Measurements from ENCODE around the gene PLXNA4. TPM values are rescaled to one million over a fixed set of nuclear protein-coding genes. Genes with fewer than 3 reads are reported as not detected.

The PLXNA4 gene
- total RNA-seq, 1 donor from 2014 or later, result 3.3 TPM

- no peak overlapping the region for H3K9ac ChIP-seq (ENCODE audit: low read length)
- Mint-ChIP-seq H3K36me3 (ENCODE audit: low read depth, unreplicated experiment) (no peaks in the 10 kb centered on the region), H3K4me3 (ENCODE audit: unreplicated experiment) (no peak overlapping the region), H3K27me3 (ENCODE audit: low read depth, unreplicated experiment) (peaks cover 22% of the 10 kb centered on the region), H3K4me1 (ENCODE audit: low read depth, unreplicated experiment) (peaks cover 13% of the 10 kb centered on the region), H3K27ac (ENCODE audit: unreplicated experiment) (no peak overlapping the region), H3K9me3 (ENCODE audit: unreplicated experiment) (peaks cover 3% of the 10 kb centered on the region)
- H3K27ac ChIP-seq (ENCODE audit: low read depth, low read length), result no peak overlapping the region
- peaks cover 28% of the 10 kb centered on the region for H3K4me1 ChIP-seq (ENCODE audit: insufficient read depth, low read length)
- TF ChIP-seq CTCF (IDR thresholded peaks at IDR 0.05; ENCODE audit: insufficient read depth, low read depth, low read length) (no peak), EZH2 (IDR thresholded peaks at IDR 0.05; ENCODE audit: insufficient read depth, low read length) (no peak)
- H3K4me3 ChIP-seq (ENCODE audit: insufficient read depth, low read depth, low read length), result no peak overlapping the region
- no peaks in the 10 kb centered on the region for H3K27me3 ChIP-seq (ENCODE audit: insufficient read depth, low read length)
- H3K36me3 ChIP-seq (ENCODE audit: insufficient read depth, low read length), result no peaks in the 10 kb centered on the region
- FAIRE-seq (no peak), DNase-seq (ENCODE audit: low read depth) (no peak)
- no peak overlapping the region for H2AFZ ChIP-seq (ENCODE audit: low read depth, low read length)
- no peaks in the 10 kb centered on the region for H3K9me3 ChIP-seq (ENCODE audit: insufficient read depth, low read depth, low read length)
- H3K79me2 ChIP-seq (ENCODE audit: insufficient read depth, low read length), result no peaks in the 10 kb centered on the region
- H4K20me1 ChIP-seq (ENCODE audit: insufficient read depth, low read length), result no peaks in the 10 kb centered on the region
- no peak overlapping the region for H3K4me2 ChIP-seq (ENCODE audit: low read length)
Measured at GRCh38 chr7:132429181-132429580, 147.1 kb downstream of the PLXNA4 start.

DNA sequence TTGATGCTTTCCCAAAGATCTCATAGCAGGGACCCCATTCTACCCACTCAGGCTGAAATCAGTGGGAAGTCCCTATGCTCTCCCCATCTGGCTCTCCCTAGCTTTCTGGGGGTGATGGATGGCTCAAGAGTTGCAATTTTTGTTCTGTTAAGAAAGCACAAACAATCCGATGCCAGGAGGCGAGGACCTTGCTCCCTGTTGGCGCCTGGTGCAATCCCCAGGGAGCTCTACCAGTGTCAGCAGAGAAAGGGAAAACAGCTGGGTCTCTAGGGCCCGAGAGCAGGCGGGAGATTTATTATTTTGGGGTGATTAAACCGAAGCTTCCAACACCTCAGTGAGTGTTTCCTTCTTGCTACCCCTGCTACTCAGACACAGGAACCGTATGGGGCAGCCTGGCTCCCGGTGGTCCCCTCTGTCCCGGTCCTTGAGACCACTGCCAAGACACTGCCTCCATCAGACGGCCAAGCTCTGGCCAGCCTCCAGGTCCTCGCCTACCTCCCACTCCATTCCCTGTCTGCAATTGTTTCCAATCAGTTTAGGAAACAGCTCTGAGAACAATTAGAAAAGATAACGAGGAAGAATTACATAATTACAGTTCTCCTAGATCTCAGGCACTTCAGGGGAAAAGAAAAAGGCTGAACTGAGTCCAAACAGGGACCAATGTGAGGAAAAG, 147.9 kb downstream of the PLXNA4 start:
- DNase-seq (ENCODE audit: low read depth) (no peak), FAIRE-seq (no peak)
- no peak overlapping the region for H3K27ac ChIP-seq (ENCODE audit: low read depth, low read length)
- H3K4me3 Mint-ChIP-seq (ENCODE audit: unreplicated experiment), result no peak overlapping the region
- no peak overlapping the region for H2AFZ ChIP-seq (ENCODE audit: low read depth, low read length)
- H3K9me3 Mint-ChIP-seq (ENCODE audit: unreplicated experiment), result peaks cover 3% of the 10 kb centered on the region
- TF ChIP-seq EZH2 (IDR thresholded peaks at IDR 0.05; ENCODE audit: insufficient read depth, low read length) (no peak), CTCF (IDR thresholded peaks at IDR 0.05; ENCODE audit: insufficient read depth, low read depth, low read length) (no peak)
- no peaks in the 10 kb centered on the region for H4K20me1 ChIP-seq (ENCODE audit: insufficient read depth, low read length)
- no peak overlapping the region for H3K9ac ChIP-seq (ENCODE audit: low read length)
- no peak overlapping the region for H3K4me2 ChIP-seq (ENCODE audit: low read length)
- H3K27me3 Mint-ChIP-seq (ENCODE audit: low read depth, unreplicated experiment), result peaks cover 22% of the 10 kb centered on the region
- no peaks in the 10 kb centered on the region for H3K36me3 Mint-ChIP-seq (ENCODE audit: low read depth, unreplicated experiment)
- H3K36me3 ChIP-seq (ENCODE audit: insufficient read depth, low read length), result no peaks in the 10 kb centered on the region
- no peaks in the 10 kb centered on the region for H3K79me2 ChIP-seq (ENCODE audit: insufficient read depth, low read length)
- H3K9me3 ChIP-seq (ENCODE audit: insufficient read depth, low read depth, low read length), result no peaks in the 10 kb centered on the region
- H3K27me3 ChIP-seq (ENCODE audit: insufficient read depth, low read length), result no peaks in the 10 kb centered on the region
- H3K27ac Mint-ChIP-seq (ENCODE audit: unreplicated experiment), result no peak overlapping the region
- peaks cover 28% of the 10 kb centered on the region for H3K4me1 ChIP-seq (ENCODE audit: insufficient read depth, low read length)
- H3K4me3 ChIP-seq (ENCODE audit: insufficient read depth, low read depth, low read length), result no peak overlapping the region
- peaks cover 13% of the 10 kb centered on the region for H3K4me1 Mint-ChIP-seq (ENCODE audit: low read depth, unreplicated experiment)

DNA sequence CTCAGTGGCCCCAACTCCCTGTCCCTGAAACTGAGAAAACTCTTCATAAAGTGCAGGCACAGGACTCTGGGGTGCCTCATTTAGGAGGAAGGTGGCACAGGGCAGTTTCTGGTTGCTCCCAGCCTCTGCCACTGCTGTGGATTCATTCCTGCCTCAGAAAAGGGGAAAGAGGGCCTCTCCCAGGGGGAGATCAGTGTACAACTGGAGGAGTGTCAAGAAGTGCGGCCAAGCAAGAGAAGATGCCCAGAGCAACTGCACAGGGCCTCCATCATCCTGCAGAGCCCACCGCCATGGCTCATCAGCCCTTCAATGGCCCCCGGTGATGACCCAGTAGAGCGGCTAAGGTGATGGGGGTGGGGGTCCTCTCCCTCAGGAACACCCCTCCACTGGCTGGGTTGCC, 150.3 kb downstream of the PLXNA4 start:
- H3K4me3 ChIP-seq (ENCODE audit: insufficient read depth, low read depth, low read length), result no peak overlapping the region
- no peak for TF ChIP-seq EZH2 (IDR thresholded peaks at IDR 0.05; ENCODE audit: insufficient read depth, low read length)
- no peak for TF ChIP-seq CTCF (IDR thresholded peaks at IDR 0.05; ENCODE audit: insufficient read depth, low read depth, low read length)
- no peaks in the 10 kb centered on the region for H4K20me1 ChIP-seq (ENCODE audit: insufficient read depth, low read length)
- Mint-ChIP-seq H3K36me3 (ENCODE audit: low read depth, unreplicated experiment) (no peaks in the 10 kb centered on the region), H3K4me3 (ENCODE audit: unreplicated experiment) (no peak overlapping the region), H3K9me3 (ENCODE audit: unreplicated experiment) (peaks cover 4% of the 10 kb centered on the region), H3K4me1 (ENCODE audit: low read depth, unreplicated experiment) (peaks cover 8% of the 10 kb centered on the region), H3K27me3 (ENCODE audit: low read depth, unreplicated experiment) (peaks cover 33% of the 10 kb centered on the region), H3K27ac (ENCODE audit: unreplicated experiment) (no peak overlapping the region)
- H3K27ac ChIP-seq (ENCODE audit: low read depth, low read length), result no peak overlapping the region
- FAIRE-seq (no peak), DNase-seq (ENCODE audit: low read depth) (no peak)
- no peak overlapping the region for H2AFZ ChIP-seq (ENCODE audit: low read depth, low read length)
- no peaks in the 10 kb centered on the region for H3K27me3 ChIP-seq (ENCODE audit: insufficient read depth, low read length)
- H3K4me2 ChIP-seq (ENCODE audit: low read length), result no peak overlapping the region
- peaks cover 24% of the 10 kb centered on the region for H3K4me1 ChIP-seq (ENCODE audit: insufficient read depth, low read length)
- no peaks in the 10 kb centered on the region for H3K9me3 ChIP-seq (ENCODE audit: insufficient read depth, low read depth, low read length)
- no peaks in the 10 kb centered on the region for H3K36me3 ChIP-seq (ENCODE audit: insufficient read depth, low read length)
- H3K79me2 ChIP-seq (ENCODE audit: insufficient read depth, low read length), result no peaks in the 10 kb centered on the region
- no peak overlapping the region for H3K9ac ChIP-seq (ENCODE audit: low read length)

Measured in astrocyte (in vitro differentiated cells and primary cell).